Bronchial epithelial cell (primary cell): ENCODE data around the gene KCNK7. TPM values are rescaled to one million over a fixed set of nuclear protein-coding genes. Genes with fewer than 3 reads are reported as not detected.

ENCODE experiments used
- DNase-seq: peaks from one replicate; pipeline ENCODE4 v3.0.0-alpha.2; 2010; ENCODE audit warnings: low read depth
- FAIRE-seq: peaks from 2 replicates; lab custom pipeline; 2011; peaks lifted over from hg19 to GRCh38; lab: Jason Lieb, UNC
- H3K27me3 ChIP-seq: 2 replicates; pipeline ENCODE4 v1.5.1; 2011; ENCODE audit warnings: low read length; ENCODE audit not compliant: control insufficient read depth, insufficient read depth
- H3K36me3 ChIP-seq: 2 replicates; pipeline ENCODE4 v1.5.1; 2011; ENCODE audit warnings: low read length; ENCODE audit not compliant: control insufficient read depth, insufficient read depth
- H3K4me3 ChIP-seq: 2 replicates; pipeline ENCODE4 v1.5.1; 2011; ENCODE audit warnings: mild to moderate bottlenecking, low read depth, low read length, control low read depth
- CTCF ChIP-seq: IDR thresholded peaks from 2 replicates; pipeline ENCODE4 v1.5.1; 2011; ENCODE audit warnings: mild to moderate bottlenecking, moderate library complexity, low read length, control low read depth, inconsistent platforms; ENCODE audit not compliant: insufficient read depth, severe bottlenecking
- total RNA-seq: library from RNA; depleted of rRNA; stranded (reverse); fragments of >200 nt; gene quantifications from 2 replicates; pipeline ENCODE4 v1.2.1, GENCODE V29; 2014

The KCNK7 gene
- total RNA-seq, 1 donor from 2014 or later = 0.79 TPM

GRCh38 chr11:65573391-65574079 is 22.1 kb downstream of the KCNK7 start:
- Histone ChIP-seq H3K4me3 (peak overlapping the region; percentile 50), H3K27me3 (no peaks in the 10 kb centered on the region), H3K36me3 (peaks cover 7% of the 10 kb centered on the region)
- TF ChIP-seq CTCF = no peak
- no peak for FAIRE-seq
- DNase-seq = no peak

DNA sequence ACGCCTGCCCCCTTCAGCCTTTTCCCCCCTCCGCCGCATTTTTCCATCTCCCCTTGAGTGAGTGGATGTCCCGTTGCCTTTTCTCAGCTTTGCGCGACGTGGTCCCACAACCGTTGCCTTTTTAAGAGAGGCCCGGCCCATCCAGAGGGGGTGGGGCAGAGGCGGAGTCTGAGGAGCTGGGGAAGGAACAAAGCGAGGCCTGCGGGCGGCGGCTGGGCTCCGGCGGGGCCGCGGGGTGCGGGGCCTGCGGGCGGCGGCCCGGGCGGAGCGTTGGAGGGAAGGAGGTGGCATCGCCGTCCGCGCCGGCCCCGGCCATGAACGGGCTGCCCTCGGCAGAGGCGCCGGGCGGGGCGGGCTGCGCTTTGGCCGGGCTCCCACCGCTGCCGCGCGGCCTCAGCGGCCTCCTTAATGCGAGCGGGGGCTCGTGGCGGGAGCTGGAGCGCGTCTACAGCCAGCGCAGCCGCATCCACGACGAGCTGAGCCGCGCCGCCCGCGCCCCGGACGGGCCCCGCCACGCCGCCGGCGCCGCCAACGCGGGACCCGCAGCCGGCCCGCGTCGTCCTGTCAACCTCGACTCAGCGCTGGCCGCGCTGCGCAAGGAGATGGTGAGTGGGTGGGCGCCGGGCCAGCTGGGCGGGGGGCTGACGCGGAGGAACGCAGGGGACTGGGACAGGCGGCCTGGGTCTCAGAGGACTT is 23.1 kb downstream of the KCNK7 start, which contains the start of gene FAM89B:
TSS of gene FAM89B (plus strand) at position 183 of the 696 bp plus-strand sequence. CDS start at position 315, 132 bp downstream.
- Histone ChIP-seq H3K36me3 (peaks cover 3% of the 10 kb centered on the region), H3K27me3 (no peaks in the 10 kb centered on the region), H3K4me3 (peak within 1 kb of the TSS; percentile 93)
- TF ChIP-seq CTCF = no peak
- FAIRE-seq (no peak), DNase-seq (peak; percentile 60)

DNA sequence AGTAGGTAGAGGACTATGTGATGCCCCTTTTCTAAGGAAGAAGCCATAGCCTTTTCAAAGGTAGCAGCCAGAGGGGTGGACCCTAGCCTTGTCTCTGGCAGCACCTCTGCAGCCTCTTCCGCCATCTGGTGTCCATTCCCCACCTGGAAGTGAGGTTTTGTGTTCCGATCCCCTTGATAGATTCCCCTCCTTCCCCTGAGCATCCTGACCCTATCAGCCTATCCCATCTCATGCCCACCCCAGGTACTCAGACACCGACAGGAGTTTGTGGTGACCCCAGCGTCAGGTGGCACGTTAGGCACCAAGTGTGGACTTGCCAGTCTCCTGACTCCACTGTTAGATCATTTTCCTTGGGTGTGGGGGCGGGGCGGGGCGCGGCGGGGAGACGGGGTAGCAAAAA is 23.7 kb downstream of the KCNK7 start:
- H3K36me3 ChIP-seq = peaks cover 3% of the 10 kb centered on the region
- DNase-seq (peak; percentile 65), FAIRE-seq (no peak)
- peak; percentile 78 for TF ChIP-seq CTCF
- peak overlapping the region; percentile 50 for H3K4me3 ChIP-seq
- no peaks in the 10 kb centered on the region for H3K27me3 ChIP-seq

DNA sequence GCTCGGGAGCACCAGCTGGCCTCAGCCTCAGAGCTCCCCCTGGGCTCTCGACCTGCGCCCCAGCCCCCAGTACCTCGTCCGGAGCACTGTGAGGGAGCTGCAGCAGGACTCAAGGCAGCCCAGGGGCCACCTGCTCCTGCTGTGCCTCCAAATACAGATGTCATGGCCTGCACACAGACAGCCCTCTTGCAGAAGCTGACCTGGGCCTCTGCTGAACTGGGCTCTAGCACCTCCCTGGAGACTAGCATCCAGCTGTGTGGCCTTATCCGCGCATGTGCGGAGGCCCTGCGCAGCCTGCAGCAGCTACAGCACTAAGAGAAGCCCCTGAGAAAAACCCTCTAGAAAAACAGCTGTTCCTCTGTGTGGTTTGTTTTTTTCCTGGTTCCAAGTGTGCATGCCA is 24.2 kb downstream of the KCNK7 start:
- H3K27me3 ChIP-seq = no peaks in the 10 kb centered on the region
- H3K36me3 ChIP-seq = peaks cover 3% of the 10 kb centered on the region
- no peak for TF ChIP-seq CTCF
- peak overlapping the region; percentile 93 for H3K4me3 ChIP-seq
- FAIRE-seq (no peak), DNase-seq (no peak)

GRCh38 chr11:65569973-65570918 is 25.4 kb downstream of the KCNK7 start, which contains the start of gene ZNRD2:
TSS of gene ZNRD2 (plus strand) at chr11:65570477. CDS start at chr11:65570492, 15 bp downstream.
- no peak for FAIRE-seq
- Histone ChIP-seq H3K27me3 (no peaks in the 10 kb centered on the region), H3K4me3 (peak within 1 kb of the TSS; percentile 93), H3K36me3 (peaks cover 3% of the 10 kb centered on the region)
- DNase-seq = peak; percentile 92
- peak; percentile 43 for TF ChIP-seq CTCF
